ENCODE measurements around the gene OPCML. TPM values are rescaled to one million over a fixed set of nuclear protein-coding genes. Genes with fewer than 3 reads are reported as not detected.

Gene OPCML
- total RNA-seq, 3 donors from 2014 or later (not counting 1 experiment from before 2014, with no cell fraction given) = not detected

- no peak for TF ChIP-seq CTCF (IDR thresholded peaks at IDR 0.05)
- DNase-seq (no peak), ATAC-seq (no peak)
- Mint-ChIP-seq H3K27me3 (ENCODE audit: low read depth in 2 of 2) (no peaks in the 10 kb centered on the region), H3K4me3 (no peak overlapping the region), H3K4me1 (no peaks in the 10 kb centered on the region), H3K36me3 (no peaks in the 10 kb centered on the region), H3K9me3 (peaks cover 0 to 6% of the 10 kb centered on the region in 2 donors), H3K27ac (no peak overlapping the region)
- no peaks in the 10 kb centered on the region for H3K36me3 ChIP-seq (ENCODE audit: control insufficient read depth, insufficient read depth, low read length)
- no peaks in the 10 kb centered on the region for H3K4me1 ChIP-seq (ENCODE audit: control insufficient read depth, insufficient read depth, low read length)
- no peaks in the 10 kb centered on the region for H3K9me3 ChIP-seq (ENCODE audit: control insufficient read depth, insufficient read depth, low read length)
- H3K27me3 ChIP-seq (ENCODE audit: control insufficient read depth, insufficient read depth, low read length) = no peaks in the 10 kb centered on the region
- intact Hi-C loops (cut with micrococcal nuclease) = no loop called here
- WGBS (ENCODE audit: insufficient coverage) = 79% methylated on average over 6 of the region's 6 CpGs
- no peak overlapping the region for H3K4me3 ChIP-seq (ENCODE audit: low read length)
- no peak overlapping the region for H3K27ac ChIP-seq (ENCODE audit: low read length)
Measured at GRCh38 chr11:133414506-133414905, 117.8 kb downstream of the OPCML start.

- Mint-ChIP-seq H3K27me3 (ENCODE audit: low read depth in 2 of 2) (no peaks in the 10 kb centered on the region), H3K9me3 (peaks cover 0 to 6% of the 10 kb centered on the region in 2 donors), H3K4me1 (no peaks in the 10 kb centered on the region), H3K36me3 (no peaks in the 10 kb centered on the region), H3K4me3 (no peak overlapping the region), H3K27ac (no peak overlapping the region)
- DNase-seq = no peak
- 98% methylated on average over 3 of the region's 3 CpGs for WGBS (ENCODE audit: insufficient coverage)
- no peaks in the 10 kb centered on the region for H3K4me1 ChIP-seq (ENCODE audit: control insufficient read depth, insufficient read depth, low read length)
- no peak overlapping the region for H3K27ac ChIP-seq (ENCODE audit: low read length)
- no peaks in the 10 kb centered on the region for H3K9me3 ChIP-seq (ENCODE audit: control insufficient read depth, insufficient read depth, low read length)
- H3K4me3 ChIP-seq (ENCODE audit: low read length) = no peak overlapping the region
- no peaks in the 10 kb centered on the region for H3K36me3 ChIP-seq (ENCODE audit: control insufficient read depth, insufficient read depth, low read length)
- no peak for TF ChIP-seq CTCF (IDR thresholded peaks at IDR 0.05)
- no peak for ATAC-seq
- H3K27me3 ChIP-seq (ENCODE audit: control insufficient read depth, insufficient read depth, low read length) = no peaks in the 10 kb centered on the region
- intact Hi-C loops (cut with micrococcal nuclease) = no loop called here
Measured at GRCh38 chr11:133413703-133414102, 118.6 kb downstream of the OPCML start.

GRCh38 chr11:133409799-133410198, 122.5 kb downstream of the OPCML start:
- no peak overlapping the region for H3K27ac Mint-ChIP-seq
- Histone ChIP-seq H3K27me3 (ENCODE audit: control insufficient read depth, insufficient read depth, low read length) (no peaks in the 10 kb centered on the region), H3K4me3 (ENCODE audit: low read length) (no peak overlapping the region), H3K36me3 (ENCODE audit: control insufficient read depth, insufficient read depth, low read length) (no peaks in the 10 kb centered on the region), H3K9me3 (ENCODE audit: control insufficient read depth, insufficient read depth, low read length) (no peaks in the 10 kb centered on the region), H3K27ac (ENCODE audit: low read length) (no peak overlapping the region), H3K4me1 (ENCODE audit: control insufficient read depth, insufficient read depth, low read length) (no peaks in the 10 kb centered on the region)
- no peaks in the 10 kb centered on the region for H3K27me3 Mint-ChIP-seq (ENCODE audit: low read depth in 2 of 2)
- DNase-seq (no peak), ATAC-seq (no peak)
- 70% methylated on average over 5 of the region's 5 CpGs for WGBS (ENCODE audit: insufficient coverage)
- intact Hi-C loops (cut with micrococcal nuclease) = no loop called here
- no peak overlapping the region for H3K4me3 Mint-ChIP-seq
- TF ChIP-seq CTCF (IDR thresholded peaks at IDR 0.05) = no peak
- no peaks in the 10 kb centered on the region for H3K36me3 Mint-ChIP-seq
- H3K9me3 Mint-ChIP-seq = peaks cover 0 to 4% of the 10 kb centered on the region in 2 donors
- no peaks in the 10 kb centered on the region for H3K4me1 Mint-ChIP-seq

- Mint-ChIP-seq H3K36me3 (no peaks in the 10 kb centered on the region), H3K27ac (no peak overlapping the region), H3K4me1 (no peaks in the 10 kb centered on the region), H3K27me3 (ENCODE audit: low read depth in 2 of 2) (no peaks in the 10 kb centered on the region), H3K9me3 (peaks cover 0 to 4% of the 10 kb centered on the region in 2 donors), H3K4me3 (no peak overlapping the region)
- DNase-seq (no peak), ATAC-seq (no peak)
- Histone ChIP-seq H3K4me3 (ENCODE audit: low read length) (no peak overlapping the region), H3K9me3 (ENCODE audit: control insufficient read depth, insufficient read depth, low read length) (no peaks in the 10 kb centered on the region), H3K27me3 (ENCODE audit: control insufficient read depth, insufficient read depth, low read length) (no peaks in the 10 kb centered on the region), H3K4me1 (ENCODE audit: control insufficient read depth, insufficient read depth, low read length) (no peaks in the 10 kb centered on the region), H3K27ac (ENCODE audit: low read length) (no peak overlapping the region), H3K36me3 (ENCODE audit: control insufficient read depth, insufficient read depth, low read length) (no peaks in the 10 kb centered on the region)
- intact Hi-C loops (cut with micrococcal nuclease) = no loop called here
- WGBS (ENCODE audit: insufficient coverage) = 86% methylated on average over 9 of the region's 9 CpGs
- TF ChIP-seq CTCF (IDR thresholded peaks at IDR 0.05) = no peak
Measured at GRCh38 chr11:133408936-133409335, 123.4 kb downstream of the OPCML start.

Data from natural killer cell (primary cell).